DMS79 (cell line): ENCODE measurements around the gene GFAP.

Experiments used
- DNase-seq: peaks from one replicate; lab custom pipeline; 2025; lab: John Stamatoyannopoulos, UW

The GFAP gene

GRCh38 chr17:44931376-44931775 is 16.1 kb upstream of the GFAP start:
- no peak for DNase-seq

GRCh38 chr17:44930667-44931066 is 15.4 kb upstream of the GFAP start:
- DNase-seq: no peak

- no peak for DNase-seq
These were observed 13.8 kb upstream of the GFAP start for GRCh38 chr17:44928950-44929720.

- DNase-seq: no peak
These were observed 12.8 kb upstream of the GFAP start for GRCh38 chr17:44928136-44928535.

- DNase-seq: no peak
These were observed 12.4 kb upstream of the GFAP start for GRCh38 chr17:44927696-44928095.

- no peak for DNase-seq
These were observed 11.7 kb upstream of the GFAP start for GRCh38 chr17:44926821-44927525.

- DNase-seq: no peak
These were observed 10.7 kb upstream of the GFAP start for GRCh38 chr17:44925731-44926697.

GRCh38 chr17:44924107-44924544 is 8.8 kb upstream of the GFAP start:
- peak; percentile 65 for DNase-seq

GRCh38 chr17:44922746-44923470 is 7.6 kb upstream of the GFAP start:
- no peak for DNase-seq

GRCh38 chr17:44922136-44922535 is 6.8 kb upstream of the GFAP start:
- no peak for DNase-seq

- DNase-seq: no peak
These were observed 6.0 kb upstream of the GFAP start for GRCh38 chr17:44921122-44921882.

- no peak for DNase-seq
These were observed 5.3 kb upstream of the GFAP start for GRCh38 chr17:44920565-44920940.

- peak; percentile 42 for DNase-seq
These were observed 4.7 kb upstream of the GFAP start for GRCh38 chr17:44919885-44920564.

GRCh38 chr17:44919411-44919810 is 4.1 kb upstream of the GFAP start:
- DNase-seq: no peak

GRCh38 chr17:44918006-44918405 is 2.7 kb upstream of the GFAP start:
- DNase-seq: no peak

GRCh38 chr17:44917456-44917855 is 2.2 kb upstream of the GFAP start:
- no peak for DNase-seq

GRCh38 chr17:44916781-44917241 is 1.5 kb upstream of the GFAP start:
- DNase-seq: no peak

GRCh38 chr17:44915862-44916780 is 821 bp upstream of the GFAP start:
- no peak for DNase-seq

GRCh38 chr17:44914698-44915271 is 515 bp downstream of the GFAP start:
- DNase-seq: no peak
